ENCODE results near the gene SLC19A3. TPM values are rescaled to one million over a fixed set of nuclear protein-coding genes. Genes with fewer than 3 reads are reported as not detected.

The SLC19A3 gene
- total RNA-seq, 1 donor from 2014 or later, result 0.14 TPM

DNA sequence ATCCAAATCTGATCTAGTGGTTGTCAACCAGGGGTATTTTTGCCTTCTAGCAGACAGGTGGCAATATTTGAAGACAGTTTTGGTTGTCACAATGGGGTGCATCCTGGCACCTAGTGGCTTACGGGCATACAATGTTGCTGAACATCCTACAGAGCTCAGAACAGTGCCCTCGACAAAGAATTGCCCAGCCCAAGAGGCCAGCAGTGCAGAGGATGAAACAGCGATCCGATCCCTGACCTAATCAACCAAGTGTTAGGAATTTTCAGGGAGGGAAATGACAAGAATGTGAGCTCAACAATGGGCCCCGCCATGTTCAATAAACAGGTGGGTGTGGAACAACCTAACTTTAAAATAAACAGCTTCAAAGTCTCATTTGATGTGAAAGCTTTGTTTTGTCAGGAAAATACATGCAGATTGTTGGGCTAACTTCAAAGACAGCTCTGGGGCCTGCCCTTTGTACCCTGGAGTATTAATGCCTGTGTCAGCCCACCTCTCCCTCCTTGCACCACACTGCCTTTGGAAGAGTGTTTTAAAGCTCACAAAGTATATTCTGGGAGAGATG, 73.8 kb downstream of the SLC19A3 start:
- H3K27ac Mint-ChIP-seq (ENCODE audit: unreplicated experiment), result no peak overlapping the region
- FAIRE-seq (no peak), DNase-seq (ENCODE audit: low read depth) (no peak)
- no peak overlapping the region for H3K4me3 ChIP-seq (ENCODE audit: insufficient read depth, low read depth, low read length)
- H3K4me1 ChIP-seq (ENCODE audit: insufficient read depth, low read length), result peaks cover 6% of the 10 kb centered on the region
- H3K9ac ChIP-seq (ENCODE audit: low read length), result no peak overlapping the region
- no peak overlapping the region for H2AFZ ChIP-seq (ENCODE audit: low read depth, low read length)
- H3K36me3 ChIP-seq (ENCODE audit: insufficient read depth, low read length), result no peaks in the 10 kb centered on the region
- TF ChIP-seq, protein P1, sequence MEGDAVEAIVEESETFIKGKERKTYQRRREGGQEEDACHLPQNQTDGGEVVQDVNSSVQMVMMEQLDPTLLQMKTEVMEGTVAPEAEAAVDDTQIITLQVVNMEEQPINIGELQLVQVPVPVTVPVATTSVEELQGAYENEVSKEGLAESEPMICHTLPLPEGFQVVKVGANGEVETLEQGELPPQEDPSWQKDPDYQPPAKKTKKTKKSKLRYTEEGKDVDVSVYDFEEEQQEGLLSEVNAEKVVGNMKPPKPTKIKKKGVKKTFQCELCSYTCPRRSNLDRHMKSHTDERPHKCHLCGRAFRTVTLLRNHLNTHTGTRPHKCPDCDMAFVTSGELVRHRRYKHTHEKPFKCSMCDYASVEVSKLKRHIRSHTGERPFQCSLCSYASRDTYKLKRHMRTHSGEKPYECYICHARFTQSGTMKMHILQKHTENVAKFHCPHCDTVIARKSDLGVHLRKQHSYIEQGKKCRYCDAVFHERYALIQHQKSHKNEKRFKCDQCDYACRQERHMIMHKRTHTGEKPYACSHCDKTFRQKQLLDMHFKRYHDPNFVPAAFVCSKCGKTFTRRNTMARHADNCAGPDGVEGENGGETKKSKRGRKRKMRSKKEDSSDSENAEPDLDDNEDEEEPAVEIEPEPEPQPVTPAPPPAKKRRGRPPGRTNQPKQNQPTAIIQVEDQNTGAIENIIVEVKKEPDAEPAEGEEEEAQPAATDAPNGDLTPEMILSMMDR (IDR thresholded peaks at IDR 0.05; ENCODE audit: insufficient read depth, low read depth, low read length), result no peak
- no peak for TF ChIP-seq EZH2 (IDR thresholded peaks at IDR 0.05; ENCODE audit: insufficient read depth, low read length)
- H3K79me2 ChIP-seq (ENCODE audit: insufficient read depth, low read length), result no peaks in the 10 kb centered on the region
- no peak overlapping the region for H3K27ac ChIP-seq (ENCODE audit: low read depth, low read length)
- H3K27me3 Mint-ChIP-seq (ENCODE audit: low read depth, unreplicated experiment), result no peaks in the 10 kb centered on the region
- H3K9me3 Mint-ChIP-seq (ENCODE audit: unreplicated experiment), result no peaks in the 10 kb centered on the region
- H3K36me3 Mint-ChIP-seq (ENCODE audit: low read depth, unreplicated experiment), result no peaks in the 10 kb centered on the region
- H3K27me3 ChIP-seq (ENCODE audit: insufficient read depth, low read length), result no peaks in the 10 kb centered on the region
- no peaks in the 10 kb centered on the region for H4K20me1 ChIP-seq (ENCODE audit: insufficient read depth, low read length)
- no peak overlapping the region for H3K4me2 ChIP-seq (ENCODE audit: low read length)
- H3K4me3 Mint-ChIP-seq (ENCODE audit: unreplicated experiment), result no peak overlapping the region
- H3K4me1 Mint-ChIP-seq (ENCODE audit: low read depth, unreplicated experiment), result peaks cover 7% of the 10 kb centered on the region
- H3K9me3 ChIP-seq (ENCODE audit: insufficient read depth, low read depth, low read length), result no peaks in the 10 kb centered on the region

DNA sequence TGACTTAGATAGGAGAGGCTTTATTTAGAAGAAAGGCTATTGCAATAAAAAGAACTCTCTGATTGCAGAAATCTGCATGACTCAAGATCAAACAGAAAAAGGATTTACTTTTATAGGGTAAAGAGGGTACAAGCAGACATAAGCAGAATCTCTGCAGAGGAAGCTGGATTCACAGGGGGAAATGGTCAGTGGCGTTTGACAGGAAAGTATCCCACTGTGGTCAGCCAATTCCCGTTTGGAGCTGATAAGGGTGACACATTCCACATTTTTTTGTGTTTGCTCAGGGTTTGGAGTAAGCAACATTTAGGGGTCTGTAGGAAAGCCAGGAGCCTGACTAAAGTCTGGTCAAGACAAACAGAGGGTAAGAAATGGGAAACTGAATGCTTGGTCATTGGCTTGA, 75.2 kb downstream of the SLC19A3 start:
- Histone ChIP-seq H3K4me1 (ENCODE audit: insufficient read depth, low read length) (peaks cover 6% of the 10 kb centered on the region), H3K4me3 (ENCODE audit: insufficient read depth, low read depth, low read length) (no peak overlapping the region), H3K27me3 (ENCODE audit: insufficient read depth, low read length) (no peaks in the 10 kb centered on the region), H3K79me2 (ENCODE audit: insufficient read depth, low read length) (no peaks in the 10 kb centered on the region), H4K20me1 (ENCODE audit: insufficient read depth, low read length) (no peaks in the 10 kb centered on the region), H3K9ac (ENCODE audit: low read length) (no peak overlapping the region), H3K27ac (ENCODE audit: low read depth, low read length) (no peak overlapping the region), H3K9me3 (ENCODE audit: insufficient read depth, low read depth, low read length) (no peaks in the 10 kb centered on the region), H3K36me3 (ENCODE audit: insufficient read depth, low read length) (no peaks in the 10 kb centered on the region), H3K4me2 (ENCODE audit: low read length) (peak overlapping the region; percentile 46), H2AFZ (ENCODE audit: low read depth, low read length) (no peak overlapping the region)
- TF ChIP-seq EZH2 (IDR thresholded peaks at IDR 0.05; ENCODE audit: insufficient read depth, low read length), result no peak
- TF ChIP-seq, protein P1 (IDR thresholded peaks at IDR 0.05; ENCODE audit: insufficient read depth, low read depth, low read length), result no peak
- no peak overlapping the region for H3K4me3 Mint-ChIP-seq (ENCODE audit: unreplicated experiment)
- DNase-seq (ENCODE audit: low read depth), result peak; percentile 71
- peaks cover 7% of the 10 kb centered on the region for H3K4me1 Mint-ChIP-seq (ENCODE audit: low read depth, unreplicated experiment)
- H3K27me3 Mint-ChIP-seq (ENCODE audit: low read depth, unreplicated experiment), result no peaks in the 10 kb centered on the region
- H3K36me3 Mint-ChIP-seq (ENCODE audit: low read depth, unreplicated experiment), result no peaks in the 10 kb centered on the region
- no peak for FAIRE-seq
- no peaks in the 10 kb centered on the region for H3K9me3 Mint-ChIP-seq (ENCODE audit: unreplicated experiment)
- no peak overlapping the region for H3K27ac Mint-ChIP-seq (ENCODE audit: unreplicated experiment)

DNA sequence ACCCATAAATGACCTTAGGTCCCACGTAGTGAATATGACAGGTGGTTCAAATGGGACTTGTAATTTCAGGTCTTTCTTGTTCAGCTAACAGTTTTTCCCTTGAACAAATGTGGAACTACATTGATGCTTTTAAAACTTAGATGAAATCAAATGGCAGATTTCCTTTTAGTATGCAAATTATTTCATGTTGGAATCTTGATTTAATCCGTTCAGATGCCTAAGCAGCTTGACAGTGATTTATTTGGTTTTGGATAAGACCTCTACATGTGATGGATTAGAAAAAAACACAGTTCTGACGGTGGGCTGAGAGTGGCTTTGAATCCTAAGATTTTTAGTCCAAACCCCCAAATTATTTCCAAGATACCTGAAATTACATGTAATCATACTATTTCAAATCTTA, 83.6 kb downstream of the SLC19A3 start:
- Histone ChIP-seq H3K27ac (ENCODE audit: low read depth, low read length) (no peak overlapping the region), H3K9ac (ENCODE audit: low read length) (no peak overlapping the region), H3K27me3 (ENCODE audit: insufficient read depth, low read length) (no peaks in the 10 kb centered on the region), H2AFZ (ENCODE audit: low read depth, low read length) (no peak overlapping the region), H3K9me3 (ENCODE audit: insufficient read depth, low read depth, low read length) (no peaks in the 10 kb centered on the region), H3K4me3 (ENCODE audit: insufficient read depth, low read depth, low read length) (no peak overlapping the region), H4K20me1 (ENCODE audit: insufficient read depth, low read length) (no peaks in the 10 kb centered on the region), H3K79me2 (ENCODE audit: insufficient read depth, low read length) (no peaks in the 10 kb centered on the region), H3K36me3 (ENCODE audit: insufficient read depth, low read length) (no peaks in the 10 kb centered on the region), H3K4me1 (ENCODE audit: insufficient read depth, low read length) (no peaks in the 10 kb centered on the region), H3K4me2 (ENCODE audit: low read length) (no peak overlapping the region)
- DNase-seq (ENCODE audit: low read depth) (no peak), FAIRE-seq (no peak)
- Mint-ChIP-seq H3K27ac (ENCODE audit: unreplicated experiment) (no peak overlapping the region), H3K4me1 (ENCODE audit: low read depth, unreplicated experiment) (no peaks in the 10 kb centered on the region), H3K9me3 (ENCODE audit: unreplicated experiment) (no peaks in the 10 kb centered on the region), H3K4me3 (ENCODE audit: unreplicated experiment) (no peak overlapping the region), H3K27me3 (ENCODE audit: low read depth, unreplicated experiment) (no peaks in the 10 kb centered on the region), H3K36me3 (ENCODE audit: low read depth, unreplicated experiment) (no peaks in the 10 kb centered on the region)
- TF ChIP-seq EZH2 (IDR thresholded peaks at IDR 0.05; ENCODE audit: insufficient read depth, low read length), result no peak
- TF ChIP-seq, protein P1 (IDR thresholded peaks at IDR 0.05; ENCODE audit: insufficient read depth, low read depth, low read length), result no peak

Measured in astrocyte (in vitro differentiated cells and primary cell).